Lower leg skin (tissue), 3 donors: ENCODE measurements around the gene MAF.

Experiments
- CTCF ChIP-seq, 3 donors: fragments of 450-650 bp; IDR thresholded peaks; one replicate each; pipeline ENCODE4 v1.5.1; 2016; ENCODE audit warnings: antibody characterized with exemption in 3 of 3, mild to moderate bottlenecking in 3 of 3, moderate library complexity in 2 of 3
- POLR2A ChIP-seq, 2 donors: fragments of 450-650 bp; IDR thresholded peaks; one replicate each; pipeline ENCODE4 v1.6.1; 2016 to 2017; ENCODE audit warnings: antibody characterized with exemption in 2 of 2, mild to moderate bottlenecking in 1 of 2, moderate library complexity in 1 of 2

GRCh38 chr16:79648826-79649225, 48.3 kb upstream of the MAF start:
- TF ChIP-seq CTCF (IDR thresholded peaks at IDR 0.05), result no peak
- no peak for TF ChIP-seq POLR2A (IDR thresholded peaks at IDR 0.05)
